Right forelimb (tissue), 1 donor: ENCODE data around the gene SP8.
"Not testable (repeated sequence)": the region's sequence is repeated elsewhere in the genome, so short reads cannot be mapped to it uniquely, and the experiment has no call there.

Experiments used
- DNase-seq: peaks from one replicate; pipeline ENCODE4 v3.0.0-alpha.2; 2018

Gene SP8

DNA sequence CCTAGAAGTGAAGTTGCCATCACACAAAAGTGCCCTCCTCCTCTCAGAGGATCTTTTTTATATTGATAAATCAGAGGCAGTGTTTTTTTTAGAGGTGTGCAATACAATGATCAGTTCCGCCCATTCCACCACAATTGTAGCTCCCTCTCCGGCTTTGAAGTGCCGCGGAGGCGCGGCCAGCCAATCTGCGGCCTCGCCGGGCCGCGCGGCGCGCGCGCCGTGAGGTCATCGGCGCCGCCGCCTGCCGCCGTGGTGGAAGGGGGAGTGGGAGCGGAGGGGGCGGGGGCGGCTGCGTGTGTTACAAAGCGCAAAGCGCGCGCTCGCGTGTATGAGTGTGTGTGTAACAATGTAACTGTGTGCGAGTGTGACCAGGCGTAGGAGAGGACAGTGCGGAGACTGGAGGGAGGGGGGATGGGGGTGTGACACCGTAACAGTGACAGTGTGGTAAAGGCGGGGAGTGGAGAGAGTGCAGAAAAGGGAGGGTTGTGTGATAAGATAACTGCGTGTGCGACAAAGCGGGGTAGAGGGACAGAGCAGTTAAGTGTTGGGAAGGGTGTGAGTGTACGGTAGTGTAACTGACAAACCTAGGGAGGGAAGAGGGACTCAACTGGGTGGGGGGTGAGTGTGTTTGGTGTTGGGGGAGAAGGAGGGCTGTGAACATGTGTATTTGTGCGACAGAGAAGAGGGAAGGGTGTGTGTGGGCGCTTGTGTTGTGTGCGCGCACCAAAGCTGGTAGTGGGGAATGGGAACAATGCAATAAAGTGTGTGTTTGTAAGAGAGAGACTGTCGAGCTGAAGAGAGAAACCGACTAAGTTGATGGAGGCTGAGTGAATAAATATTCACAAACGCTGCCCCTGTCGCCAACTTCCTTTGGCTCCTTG is at the start of gene SP8:
SP8 (minus strand) TSS at position 108 of the 881 bp plus-strand sequence; CDS start at position 20, 88 bp downstream.
- DNase-seq: peak; percentile 63

DNA sequence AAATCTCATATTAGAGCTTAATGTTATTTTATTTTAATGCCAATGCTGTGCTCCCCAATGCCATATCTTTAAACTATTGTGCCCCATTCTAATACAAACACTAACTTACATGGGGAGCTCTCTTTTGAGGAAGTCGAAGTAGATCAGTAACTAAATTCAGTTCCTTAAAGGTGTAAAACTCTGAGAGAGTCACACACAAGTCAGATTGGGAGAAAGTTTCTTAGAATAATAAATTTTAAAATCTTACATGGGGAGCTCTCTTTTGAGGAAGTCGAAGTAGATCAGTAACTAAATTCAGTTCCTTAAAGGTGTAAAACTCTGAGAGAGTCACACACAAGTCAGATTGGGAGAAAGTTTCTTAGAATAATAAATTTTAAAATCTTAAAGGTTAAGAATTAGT is 49.7 kb upstream of the SP8 start:
- DNase-seq: not testable (repeated sequence)

DNA sequence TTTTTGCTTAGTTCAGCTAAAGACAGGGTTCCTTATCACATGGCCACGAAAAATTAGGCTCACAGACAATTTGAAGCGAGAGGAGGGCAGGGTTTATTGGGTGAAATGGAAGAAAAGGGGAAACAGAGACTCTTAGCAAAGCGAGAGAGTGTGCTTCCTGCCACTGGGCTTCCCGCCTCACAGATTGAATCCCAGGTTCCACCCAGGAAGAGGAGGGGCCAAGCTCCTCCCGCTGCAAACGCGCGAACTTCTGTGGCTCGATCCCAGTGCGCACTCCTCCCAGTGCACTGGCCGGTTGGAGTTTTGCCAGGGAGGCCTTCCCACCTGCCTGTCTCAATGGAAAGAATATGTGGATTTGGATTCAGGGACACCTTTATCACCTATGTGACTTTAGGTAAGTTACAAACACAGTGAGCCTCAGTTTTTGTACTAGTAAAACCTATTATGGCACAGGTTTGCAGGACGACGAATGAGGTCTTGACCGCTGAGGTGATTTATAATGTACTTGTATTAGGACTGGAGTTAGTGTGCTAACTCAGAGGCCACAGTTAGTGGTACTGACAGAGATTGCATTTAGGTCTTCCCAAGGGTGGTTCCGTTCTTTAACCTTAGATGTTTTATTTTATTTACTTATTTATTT is 48.5 kb upstream of the SP8 start:
- no peak for DNase-seq

DNA sequence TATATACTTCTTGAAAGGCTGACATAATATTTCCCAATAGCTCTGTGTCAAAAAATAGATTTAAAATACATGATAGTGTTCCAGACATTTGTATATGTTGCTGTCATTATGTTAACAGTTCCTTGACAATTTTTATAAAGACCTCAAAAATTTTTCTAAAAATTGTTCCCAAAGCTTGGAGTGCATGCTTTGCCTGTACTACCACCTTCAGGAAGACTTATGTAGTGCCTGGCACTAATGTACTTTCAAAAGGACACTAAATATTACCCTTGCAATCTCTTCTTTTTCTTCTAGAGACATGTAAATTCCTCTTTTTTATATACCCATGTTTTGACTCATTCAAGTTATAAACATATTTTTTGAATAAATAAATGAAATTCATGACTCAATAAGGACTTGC is 48.0 kb upstream of the SP8 start:
- DNase-seq: no peak

- DNase-seq: no peak
Measured at GRCh38 chr7:20831956-20832355, 45.3 kb upstream of the SP8 start.

GRCh38 chr7:20831451-20831850 is 44.8 kb upstream of the SP8 start:
- DNase-seq: no peak

DNA sequence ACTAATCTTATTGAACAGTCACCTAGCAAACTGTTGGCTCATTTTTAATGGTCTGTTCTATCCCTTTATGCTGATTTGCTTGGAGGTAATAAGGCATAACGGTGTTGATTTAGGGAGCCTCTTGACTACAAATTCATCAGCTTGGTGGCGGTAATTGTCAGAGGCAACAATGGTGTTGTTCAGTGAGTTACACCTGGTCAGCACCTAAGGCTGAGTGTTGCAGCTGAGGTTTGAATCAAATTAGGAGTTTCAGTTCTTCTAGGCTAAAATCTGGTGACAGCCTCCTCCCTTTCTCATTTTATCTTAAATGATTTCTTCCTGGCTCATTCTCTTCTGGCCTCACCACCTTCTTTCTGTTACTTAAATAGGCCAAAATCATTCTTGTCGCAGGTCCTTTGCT is 42.3 kb upstream of the SP8 start:
- DNase-seq: no peak

DNA sequence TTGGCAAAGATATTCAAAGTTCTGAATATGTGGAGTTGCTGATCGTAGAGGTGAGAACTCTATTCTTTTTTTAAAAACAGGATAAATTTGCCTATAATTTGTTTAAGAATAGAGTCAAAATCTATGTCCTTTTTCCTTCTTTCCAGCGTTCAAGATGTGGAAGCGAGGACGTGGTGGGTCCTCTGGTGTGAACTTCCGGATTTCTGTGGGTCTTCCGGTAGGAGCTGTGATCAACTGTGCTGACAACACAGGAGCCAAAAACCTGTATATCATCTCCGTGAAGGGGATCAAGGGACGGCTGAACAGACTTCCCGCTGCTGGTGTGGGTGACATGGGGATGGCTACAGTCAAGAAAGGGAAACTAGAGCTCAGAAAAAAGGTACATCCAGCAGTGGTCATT is 40.5 kb upstream of the SP8 start:
- no peak for DNase-seq

- no peak for DNase-seq
Measured at GRCh38 chr7:20826243-20826642, 39.6 kb upstream of the SP8 start.

DNA sequence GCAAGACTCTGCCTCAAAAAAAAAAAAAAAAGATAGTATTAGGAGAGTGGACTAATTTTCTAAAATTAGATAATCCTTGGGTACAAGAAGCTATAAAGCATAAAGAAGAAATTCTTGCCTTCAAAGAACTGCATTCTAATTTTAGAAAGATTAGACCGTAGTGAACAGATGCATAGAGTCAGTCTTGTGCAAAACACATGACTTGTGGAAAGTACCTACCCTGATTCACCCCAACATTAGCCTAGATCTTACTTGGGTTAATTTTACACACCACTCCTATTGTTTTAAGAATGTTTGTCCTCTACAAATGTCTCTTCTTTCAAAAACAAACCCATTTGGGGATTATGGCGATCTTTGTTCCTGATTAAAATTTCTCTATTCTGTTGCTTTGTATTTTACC is 38.9 kb upstream of the SP8 start:
- DNase-seq: no peak

GRCh38 chr7:20821390-20821789 is 34.7 kb upstream of the SP8 start:
- not testable (repeated sequence) for DNase-seq

GRCh38 chr7:20816372-20816959 is 29.8 kb upstream of the SP8 start:
- DNase-seq: no peak

DNA sequence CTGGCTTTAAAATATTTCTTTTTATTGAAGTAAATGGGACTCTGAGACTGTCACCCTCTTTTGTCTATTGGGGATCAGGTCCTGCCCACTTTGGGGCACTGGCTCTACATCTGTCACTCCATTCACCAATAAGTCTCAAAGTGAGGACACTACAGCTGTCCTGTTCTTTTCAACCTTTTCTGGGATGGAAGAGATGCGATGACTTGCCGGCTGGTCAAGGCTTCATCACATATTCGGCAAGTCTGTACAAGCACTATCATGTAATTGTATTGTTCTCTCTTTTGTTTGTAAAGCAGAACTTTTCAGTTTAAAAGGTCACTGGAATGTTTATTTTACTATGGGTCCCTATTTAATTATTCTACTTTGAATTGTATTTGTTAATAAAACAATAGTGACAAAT is 17.7 kb upstream of the SP8 start:
- no peak for DNase-seq

DNA sequence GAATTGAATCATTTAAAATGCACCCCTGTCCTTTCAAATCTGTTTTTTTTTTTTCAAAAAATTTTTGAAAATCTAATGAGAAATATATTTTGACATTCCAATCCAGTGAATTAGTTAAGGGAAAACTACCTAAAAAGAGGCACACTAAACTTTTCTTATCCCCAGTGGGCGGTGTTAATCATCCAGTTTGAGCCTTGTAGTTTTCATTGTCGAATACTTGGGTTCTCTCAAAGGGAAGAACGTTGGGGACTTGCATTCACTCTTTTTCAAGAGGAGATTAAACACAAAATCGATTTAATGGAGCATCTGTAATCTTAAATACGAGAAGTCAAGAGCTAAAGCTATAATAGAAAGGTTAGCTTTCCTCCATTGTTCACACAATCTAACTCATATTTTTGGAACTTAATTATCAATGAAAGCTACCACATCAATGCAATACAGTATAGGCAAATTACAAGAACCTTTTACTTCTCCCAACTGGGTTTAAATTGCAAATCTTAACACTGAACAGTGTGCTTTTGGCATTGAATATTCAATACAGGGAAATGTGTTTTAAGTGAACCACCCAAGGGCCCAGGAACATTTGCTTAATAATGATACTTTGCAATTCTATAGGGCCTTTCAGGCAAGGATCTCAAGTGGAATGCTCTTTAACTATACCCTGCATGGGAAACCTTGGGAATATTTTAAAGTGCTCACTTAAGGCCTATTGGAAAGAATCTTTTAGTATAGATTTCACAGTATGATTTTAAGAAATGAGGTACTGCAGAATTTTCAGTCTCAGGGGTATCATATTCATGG is 13.1 kb upstream of the SP8 start:
- DNase-seq: no peak

DNA sequence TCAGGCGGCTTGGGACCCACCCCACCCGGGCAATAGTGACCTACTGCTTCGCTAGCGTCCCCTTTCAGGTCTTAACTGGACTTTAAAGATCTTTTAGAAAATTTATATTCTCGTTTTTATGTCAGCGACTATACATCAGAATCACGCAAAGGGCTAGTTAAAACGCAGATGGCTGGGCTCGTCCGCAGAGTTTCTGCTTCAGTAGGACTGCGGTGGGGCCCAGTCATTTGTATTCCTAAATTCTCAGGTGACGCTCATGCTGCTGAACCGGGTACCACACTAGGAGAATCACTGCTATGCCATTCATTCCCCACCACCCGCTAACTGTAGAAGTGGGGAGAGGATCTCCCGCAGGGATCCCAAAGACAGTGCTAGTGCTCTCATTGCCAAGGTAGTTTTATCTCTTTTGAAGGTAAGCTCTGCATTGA is 12.0 kb upstream of the SP8 start:
- DNase-seq: no peak

DNA sequence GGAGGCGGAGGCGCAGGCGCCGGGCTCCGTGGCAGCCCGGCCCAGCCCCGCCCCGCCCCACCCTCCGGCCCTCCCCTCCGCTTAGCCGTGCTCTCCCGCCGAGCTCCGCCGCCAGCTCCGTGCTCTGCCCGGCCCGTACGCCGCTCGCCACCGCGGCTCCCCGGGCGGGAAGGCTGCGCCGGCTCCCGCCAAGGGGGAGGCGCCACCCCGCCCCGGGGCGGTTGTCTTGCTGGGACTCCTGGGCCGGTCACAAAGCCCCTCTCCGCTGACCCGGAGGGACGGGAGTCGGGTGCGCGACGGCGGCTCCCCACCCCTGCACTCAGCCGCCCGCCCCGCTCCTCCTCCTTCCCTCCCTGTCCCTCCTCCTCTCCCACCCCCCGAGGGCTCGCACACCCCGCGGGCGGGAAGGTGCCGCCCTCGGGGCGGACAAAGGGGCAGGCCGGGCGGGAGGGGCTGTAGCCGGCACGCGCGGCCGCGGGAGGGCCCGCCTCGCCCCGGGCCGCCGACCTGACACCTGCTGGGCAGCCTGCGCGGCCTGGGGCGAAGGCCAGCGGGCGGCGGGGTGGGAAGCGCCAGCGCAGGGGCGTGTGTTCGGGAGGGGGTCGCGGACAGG is 11.5 kb upstream of the SP8 start:
- DNase-seq: no peak

GRCh38 chr7:20797462-20798080 is 10.9 kb upstream of the SP8 start:
- no peak for DNase-seq

DNA sequence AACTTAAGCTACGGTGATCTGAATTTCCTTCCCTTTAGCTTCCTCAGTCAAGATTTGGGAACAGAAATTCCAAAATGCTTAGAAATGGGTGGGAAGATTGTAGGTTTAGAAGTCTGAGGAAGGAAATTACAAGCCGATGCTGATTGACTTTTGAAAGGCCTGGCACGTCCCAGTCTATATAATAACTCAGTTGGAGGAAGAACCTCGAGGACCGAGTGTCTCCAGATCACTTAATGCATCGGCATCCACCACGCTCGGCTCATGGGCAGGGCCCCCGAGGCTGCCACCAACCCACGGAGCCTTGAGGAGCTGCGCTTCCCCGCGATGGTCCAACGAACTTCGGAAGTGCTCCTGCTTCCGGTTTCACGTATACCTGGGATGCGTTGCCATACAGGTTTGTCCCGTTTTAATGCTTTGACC is 10.4 kb upstream of the SP8 start:
- no peak for DNase-seq

DNA sequence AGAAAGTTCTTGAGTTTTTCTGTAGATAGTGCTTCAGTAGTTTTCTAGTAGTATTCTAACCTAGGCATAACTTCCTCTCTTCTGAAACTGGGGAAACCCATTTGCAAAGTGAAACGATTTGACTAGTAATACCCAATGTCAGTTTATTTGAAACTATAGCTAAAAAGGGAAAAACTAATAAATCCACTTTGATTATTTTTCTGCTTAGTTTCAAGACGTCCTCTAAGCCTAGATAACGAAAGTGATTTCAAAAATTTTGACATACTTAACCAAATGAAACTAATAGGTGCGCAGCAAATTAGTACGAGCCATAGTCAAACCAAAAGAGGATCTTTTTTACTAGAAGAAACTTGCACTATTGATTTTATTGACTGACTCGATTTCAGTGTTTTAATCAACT is 9.8 kb upstream of the SP8 start:
- no peak for DNase-seq

- no peak for DNase-seq
Measured at GRCh38 chr7:20795881-20796280, 9.2 kb upstream of the SP8 start.

DNA sequence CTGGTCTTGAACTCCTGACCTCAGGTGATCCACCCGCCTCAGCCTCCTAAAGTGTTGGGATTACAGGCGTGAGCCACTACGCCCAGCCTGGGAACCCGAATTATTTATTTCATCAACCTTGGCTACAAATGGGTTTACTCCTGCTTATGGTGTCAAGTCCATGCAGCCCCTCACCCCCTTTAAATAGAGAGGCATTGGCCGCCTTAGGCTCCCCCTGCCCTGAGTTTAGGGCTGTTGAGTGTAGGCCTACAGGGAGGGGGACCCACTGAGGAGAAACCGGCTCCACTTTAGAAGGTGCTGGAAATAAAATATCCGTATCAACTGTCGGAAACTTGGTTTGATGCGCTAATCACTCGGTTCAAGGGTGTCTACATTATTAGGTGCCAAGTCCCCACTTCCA is 8.7 kb upstream of the SP8 start:
- no peak for DNase-seq

GRCh38 chr7:20794676-20795075 is 8.0 kb upstream of the SP8 start:
- no peak for DNase-seq
